Renal cortical epithelial cell (primary cell): ENCODE data around the gene CCDC30. TPM values are rescaled to one million over a fixed set of nuclear protein-coding genes. Genes with fewer than 3 reads are reported as not detected.

Experiments used
- DNase-seq: peaks from one replicate; pipeline ENCODE4 v3.0.0-alpha.2; 2011; ENCODE audit warnings: low read depth
- total RNA-seq: library from RNA; depleted of rRNA; stranded (reverse); fragments of >200 nt; gene quantifications from 2 replicates; pipeline ENCODE4 v1.2.3, GENCODE V29; 2014

Gene CCDC30
- total RNA-seq, result 0.52 and 5.7 TPM in 2 replicates

DNA sequence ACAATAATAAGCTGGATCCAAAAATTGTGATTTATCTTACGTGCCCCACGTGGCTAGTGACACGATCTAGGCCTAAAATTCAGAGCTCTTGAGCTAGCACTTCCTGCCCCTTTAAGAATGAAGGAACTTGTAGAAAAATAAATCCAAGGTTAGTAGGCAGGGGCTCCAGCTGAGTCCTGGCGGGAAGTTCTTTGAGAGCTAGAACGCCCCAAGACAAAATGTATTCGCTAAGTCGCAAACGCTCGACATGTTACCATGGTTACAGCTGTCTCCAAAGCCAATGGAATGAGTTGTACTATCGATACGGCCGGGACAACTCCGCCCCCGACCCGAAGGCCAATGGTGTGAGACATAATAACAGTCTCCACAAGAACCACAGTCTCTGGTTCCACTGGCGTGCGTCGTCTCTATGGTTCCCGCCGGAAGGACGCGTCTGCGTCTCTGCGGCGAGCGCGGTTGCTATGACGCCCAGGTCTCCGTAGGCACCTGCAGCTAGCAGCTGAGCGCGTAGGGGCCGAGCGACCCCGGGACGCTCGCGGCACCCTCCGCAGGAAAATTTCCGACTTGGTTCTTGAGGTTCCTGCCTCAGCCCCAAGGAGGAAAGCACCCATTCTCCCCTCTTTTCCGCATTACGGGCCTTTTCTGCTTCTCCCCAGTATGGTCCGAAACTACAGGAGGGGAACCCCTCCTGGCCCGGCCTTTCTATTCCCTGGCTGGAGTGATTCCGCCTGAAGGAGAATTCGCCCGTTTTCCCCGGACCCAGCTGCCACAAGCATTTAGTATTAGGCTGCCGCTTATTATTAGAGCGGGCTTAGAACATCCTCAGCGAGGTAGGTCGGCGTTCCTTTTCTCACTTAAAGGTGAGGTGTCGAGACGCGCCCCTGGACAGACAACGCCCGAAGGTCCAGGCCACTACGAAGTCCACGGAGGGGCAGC lies at the start of gene CCDC30:
CCDC30 (plus strand) TSS at position 459 of the 936 bp plus-strand sequence. CDS start 17,266 bp downstream, outside the sequence.
- DNase-seq, result peak; percentile 98

DNA sequence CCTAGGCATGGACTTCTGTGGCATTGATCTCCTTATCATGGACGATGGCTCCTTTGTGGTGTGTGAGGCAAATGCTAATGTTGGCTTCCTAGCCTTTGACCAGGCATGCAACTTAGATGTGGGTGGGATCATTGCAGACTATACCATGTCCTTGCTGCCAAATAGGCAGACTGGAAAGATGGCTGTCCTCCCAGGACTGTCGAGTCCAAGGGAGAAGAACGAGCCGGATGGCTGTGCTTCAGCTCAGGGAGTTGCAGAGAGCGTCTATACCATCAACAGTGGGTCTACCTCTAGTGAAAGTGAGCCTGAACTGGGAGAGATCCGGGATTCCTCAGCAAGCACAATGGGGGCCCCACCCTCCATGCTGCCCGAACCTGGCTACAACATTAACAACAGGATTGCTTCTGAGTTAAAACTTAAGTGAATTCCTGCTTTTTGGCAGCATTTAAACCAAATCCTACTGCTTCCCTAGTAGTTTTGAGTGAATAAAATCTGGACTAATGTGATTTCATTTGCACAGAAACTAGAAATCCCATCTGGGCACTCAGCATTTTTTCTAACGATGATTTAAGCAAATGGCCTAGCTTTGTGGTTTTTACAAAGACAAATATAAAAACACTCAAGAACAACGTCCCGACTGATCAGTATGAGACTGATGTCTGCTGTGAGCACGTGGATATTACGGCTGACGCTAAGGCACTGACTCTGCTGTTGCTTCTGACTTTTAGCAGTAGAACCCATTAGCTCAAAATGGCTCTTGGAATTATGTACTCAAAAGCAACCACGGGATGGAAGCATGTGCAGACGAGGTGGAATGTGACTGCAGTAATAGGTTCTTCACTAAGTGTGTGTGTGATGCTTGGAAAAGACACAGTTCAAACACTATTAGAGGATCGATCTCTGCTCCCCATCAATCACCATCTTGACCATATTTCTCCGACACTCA lies 48.3 kb upstream of the CCDC30 start:
- DNase-seq, result no peak

DNA sequence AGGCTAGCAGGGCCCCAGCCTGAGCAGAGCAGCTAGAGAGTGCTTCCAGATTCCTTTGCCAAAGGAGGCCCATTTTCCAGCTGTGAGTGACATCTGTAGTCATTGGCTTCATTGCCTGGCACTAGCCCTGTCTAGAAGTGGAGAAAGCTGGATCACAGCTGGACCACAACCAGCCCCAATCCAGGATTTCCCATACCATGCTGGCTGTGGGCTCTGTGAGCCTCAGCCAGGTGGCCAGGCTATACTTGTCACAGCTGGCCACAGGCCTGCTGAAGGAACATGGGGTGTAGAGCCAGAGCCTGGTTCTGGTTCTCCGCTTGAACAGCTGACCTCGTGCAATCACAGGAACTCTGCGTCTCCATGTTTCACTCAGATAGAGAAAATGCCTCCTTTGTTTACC lies 45.9 kb upstream of the CCDC30 start:
- DNase-seq, result no peak

DNA sequence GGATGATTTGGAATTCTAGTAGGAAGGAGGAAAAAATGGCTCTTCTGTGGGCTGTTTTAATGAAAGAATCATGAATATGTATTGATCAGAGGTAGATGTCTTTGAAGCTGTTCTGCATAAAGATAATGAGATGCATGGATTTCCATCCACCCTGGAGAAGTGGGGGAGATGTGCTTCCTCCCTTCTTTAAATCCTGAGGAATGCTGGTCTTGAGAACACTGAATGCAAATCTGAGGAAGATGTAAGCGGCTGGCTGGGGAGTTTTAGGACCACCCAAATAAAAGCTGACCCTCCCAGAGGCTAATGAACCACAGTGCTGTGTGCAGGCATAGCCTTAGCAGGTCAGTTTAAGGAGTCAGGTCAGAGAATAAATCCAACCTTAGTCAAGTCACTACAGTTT lies 44.6 kb upstream of the CCDC30 start:
- no peak for DNase-seq

DNA sequence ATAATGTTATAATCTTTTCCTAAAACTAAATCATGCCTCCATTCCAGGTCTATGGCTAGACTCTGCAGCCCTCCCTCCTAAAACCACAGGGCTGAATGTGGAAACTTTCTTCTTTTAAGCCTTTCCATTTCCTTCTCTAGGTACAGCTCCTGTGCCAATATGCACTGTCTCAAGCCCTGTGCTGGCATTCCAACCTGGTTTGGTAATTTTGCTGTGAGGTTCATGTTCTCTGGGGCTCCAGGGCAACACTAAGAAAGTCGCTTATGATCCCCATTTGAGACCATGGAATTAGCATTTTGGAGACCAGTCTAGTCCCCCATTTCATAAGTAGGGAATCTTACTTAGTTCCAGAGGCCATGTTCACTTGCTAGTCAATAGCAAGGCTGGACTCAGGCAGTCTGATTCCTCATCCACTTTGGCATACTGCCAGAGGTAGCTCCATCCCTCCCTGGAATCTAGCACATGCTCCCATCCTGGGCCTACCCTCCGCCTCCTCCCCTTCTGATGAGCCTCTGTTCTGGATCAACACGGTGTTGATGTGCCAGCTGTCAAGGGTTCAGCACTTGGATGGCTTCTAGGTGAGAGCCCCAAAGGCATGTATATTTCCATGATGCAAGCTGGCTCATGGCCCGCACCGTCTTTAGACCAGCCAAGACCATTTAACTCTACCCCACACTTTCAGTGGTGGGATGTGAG lies 43.8 kb upstream of the CCDC30 start:
- DNase-seq, result no peak

DNA sequence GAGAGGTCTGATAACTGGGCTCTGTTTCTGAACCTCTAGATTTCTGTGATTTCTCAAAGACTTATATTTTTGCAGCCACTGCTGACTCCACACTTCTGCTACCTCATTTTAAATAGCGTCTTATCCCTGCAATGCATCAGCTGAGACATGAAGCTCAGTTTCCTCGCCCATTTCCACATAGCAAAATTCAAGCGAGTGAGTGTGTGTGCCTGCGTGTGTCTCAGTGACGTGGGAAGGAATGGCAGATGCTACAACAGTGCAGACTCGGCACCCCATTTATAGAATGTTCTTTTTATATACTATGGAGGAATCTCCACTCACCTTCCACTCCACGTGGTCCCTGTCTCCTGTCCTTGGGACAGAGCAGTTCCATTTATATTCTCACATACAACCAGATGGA lies 43.0 kb upstream of the CCDC30 start:
- DNase-seq, result no peak

DNA sequence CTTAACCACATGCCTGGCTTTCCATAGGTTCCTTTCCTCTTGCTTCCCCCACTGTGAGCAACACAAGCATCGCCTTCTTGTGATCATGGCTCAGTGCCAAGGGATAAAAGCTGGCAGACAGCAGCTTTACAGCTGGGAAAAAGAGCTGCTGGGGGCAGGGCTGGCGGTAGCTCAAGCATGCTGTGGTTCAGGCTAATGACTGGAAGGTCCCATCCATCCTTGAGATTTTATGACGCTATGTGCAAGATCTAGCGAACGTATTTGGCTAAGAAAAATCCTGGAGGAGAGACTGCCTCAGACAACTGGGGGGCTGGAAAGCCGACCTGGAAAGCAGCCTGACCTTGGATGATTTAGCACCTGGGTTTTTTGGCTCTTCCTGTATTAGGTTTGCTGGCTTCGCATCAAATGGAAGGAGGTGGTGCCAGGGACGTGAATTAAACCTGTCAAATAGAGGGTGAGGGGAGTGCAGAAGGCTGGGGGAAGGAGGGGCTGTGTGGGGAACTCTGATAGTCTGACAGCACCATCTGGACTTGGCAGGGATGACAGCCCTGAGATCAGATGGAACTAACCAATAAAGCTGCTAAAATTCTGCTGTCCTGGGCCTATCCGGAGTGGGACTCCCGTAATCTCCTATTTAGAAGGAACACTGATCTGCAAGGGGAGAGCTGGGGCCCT lies 42.0 kb upstream of the CCDC30 start:
- peak; percentile 87 for DNase-seq

DNA sequence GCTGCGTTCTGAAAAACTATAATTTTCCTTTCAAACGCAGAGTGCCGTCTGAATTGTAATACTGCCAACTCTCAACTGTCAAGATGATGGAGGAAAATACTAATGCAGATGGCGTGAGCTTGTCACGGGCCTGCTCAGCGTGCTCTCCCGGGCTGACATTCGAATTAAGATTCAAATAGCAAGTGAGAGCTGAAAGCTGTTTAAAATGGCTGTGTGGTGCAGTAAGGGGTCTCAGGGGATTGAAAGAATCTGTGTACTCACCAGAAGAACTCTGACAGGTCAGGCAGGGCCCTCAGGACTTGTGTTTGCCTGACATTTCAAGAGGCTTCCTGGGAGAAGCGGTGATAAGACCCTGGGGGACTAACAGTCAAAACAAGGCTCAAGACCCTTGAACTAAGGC lies 40.3 kb upstream of the CCDC30 start:
- DNase-seq, result no peak

DNA sequence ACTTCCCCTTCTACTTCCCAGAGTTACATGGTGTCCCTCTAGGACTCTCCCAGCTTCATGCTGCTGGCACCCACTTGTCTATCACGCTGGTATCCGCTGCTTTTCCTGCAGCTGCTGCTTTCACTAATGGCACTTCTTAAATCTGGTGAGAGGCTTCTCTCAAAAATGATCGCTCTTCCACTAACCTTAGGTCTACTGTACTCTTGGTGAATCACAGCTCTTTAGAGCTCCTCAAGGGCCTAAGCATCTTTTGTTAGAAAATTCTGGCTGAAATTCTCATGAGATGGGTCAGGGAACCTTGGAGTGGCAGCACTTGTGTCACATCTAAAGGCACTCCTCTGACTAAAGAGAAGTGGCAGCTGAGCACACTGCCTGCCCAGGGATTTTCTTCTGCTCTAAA lies 39.4 kb upstream of the CCDC30 start:
- DNase-seq, result no peak

DNA sequence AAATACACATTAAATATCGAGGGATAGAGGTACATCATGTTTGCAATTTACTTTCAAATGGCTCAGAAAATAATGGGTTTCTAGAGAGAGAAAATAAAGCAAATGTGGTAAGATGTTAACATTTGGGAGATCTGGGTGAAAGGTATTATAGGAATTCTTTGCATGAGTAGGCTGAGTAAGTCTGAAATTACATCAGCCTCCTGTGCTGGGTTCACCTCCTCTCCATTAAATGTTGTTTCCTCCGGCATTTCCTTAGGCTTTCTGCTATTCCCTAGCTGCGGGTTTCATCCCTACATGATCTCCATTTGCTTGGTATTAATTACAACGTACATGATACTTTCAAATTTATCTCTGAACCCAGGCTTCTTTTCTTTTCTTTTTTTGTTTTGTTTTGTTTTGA lies 38.9 kb upstream of the CCDC30 start:
- peak; percentile 14 for DNase-seq

DNA sequence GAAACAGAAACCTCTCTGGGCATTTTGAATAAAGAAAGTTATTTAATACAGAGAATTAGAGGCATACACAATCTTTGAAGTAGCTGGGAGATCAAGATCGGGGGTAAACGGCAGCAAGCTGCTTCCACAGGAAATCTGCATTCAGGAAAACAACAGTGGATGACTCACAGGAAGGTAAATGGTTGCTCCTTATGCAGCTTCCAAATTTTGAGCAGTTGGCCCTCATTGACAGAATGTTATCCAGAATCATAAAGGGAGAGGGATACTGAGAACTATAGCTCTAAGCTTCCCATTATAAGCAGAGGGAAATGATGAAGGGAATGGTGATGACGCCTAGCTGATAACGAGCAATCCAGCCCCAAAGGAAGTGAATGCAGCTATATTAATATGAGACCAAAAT lies 35.8 kb upstream of the CCDC30 start:
- no peak for DNase-seq

DNA sequence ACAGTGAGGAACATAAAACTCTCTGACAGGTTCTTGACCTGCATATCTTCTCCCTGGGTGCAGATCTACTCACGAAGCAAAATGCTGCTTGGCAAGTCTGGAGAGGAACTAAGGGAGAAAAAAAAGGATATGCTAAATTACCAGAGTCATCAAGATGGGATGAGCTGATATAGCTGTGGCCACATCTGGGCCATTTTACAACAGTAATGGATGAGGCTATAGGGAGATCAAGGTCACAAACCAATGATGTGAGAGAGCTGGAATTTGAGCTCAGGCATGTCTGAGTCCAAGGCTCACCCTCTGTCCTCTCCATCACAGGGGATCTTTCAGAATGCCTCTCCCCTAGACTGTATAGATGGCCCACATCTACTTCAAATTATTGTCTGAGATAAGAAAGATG lies 33.5 kb upstream of the CCDC30 start:
- no peak for DNase-seq

DNA sequence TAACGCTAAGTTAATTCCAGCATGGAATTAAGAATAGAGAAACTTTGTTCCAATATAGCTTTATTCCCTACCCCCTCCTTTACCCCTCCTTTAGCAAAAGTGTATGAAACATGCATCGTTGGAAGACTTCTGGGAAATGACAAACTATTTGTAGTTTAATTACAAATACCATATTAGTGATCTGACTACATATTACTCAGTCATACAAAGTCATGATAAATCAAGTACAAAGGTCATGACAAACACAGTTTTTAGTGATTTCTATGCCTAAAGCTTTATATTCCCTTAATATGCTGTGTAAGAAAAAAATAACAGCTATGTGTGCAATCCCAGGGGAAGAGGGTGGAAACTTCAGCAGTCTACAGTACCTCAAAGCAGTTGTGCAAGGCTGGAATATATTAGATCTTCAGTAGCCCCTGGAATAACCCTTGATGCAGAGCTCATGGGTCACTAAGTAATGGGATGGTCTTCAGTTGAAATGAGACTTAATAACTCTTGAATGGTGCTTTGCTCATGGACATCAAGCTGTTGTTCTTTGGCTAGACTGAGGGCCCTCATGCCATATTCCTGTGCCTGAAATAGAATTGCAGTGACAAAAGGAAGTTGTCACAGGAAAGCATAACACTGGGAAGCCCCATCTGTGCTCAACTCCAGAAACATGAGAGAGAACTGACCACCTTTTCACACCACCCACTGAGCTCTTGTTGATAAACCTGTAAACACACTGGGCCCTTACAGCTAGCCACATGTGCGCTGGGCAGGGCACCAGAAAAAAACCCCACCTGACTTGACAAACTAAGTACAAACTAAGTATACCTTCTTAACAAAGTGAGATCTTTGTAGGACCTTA lies 32.6 kb upstream of the CCDC30 start:
- no peak for DNase-seq

DNA sequence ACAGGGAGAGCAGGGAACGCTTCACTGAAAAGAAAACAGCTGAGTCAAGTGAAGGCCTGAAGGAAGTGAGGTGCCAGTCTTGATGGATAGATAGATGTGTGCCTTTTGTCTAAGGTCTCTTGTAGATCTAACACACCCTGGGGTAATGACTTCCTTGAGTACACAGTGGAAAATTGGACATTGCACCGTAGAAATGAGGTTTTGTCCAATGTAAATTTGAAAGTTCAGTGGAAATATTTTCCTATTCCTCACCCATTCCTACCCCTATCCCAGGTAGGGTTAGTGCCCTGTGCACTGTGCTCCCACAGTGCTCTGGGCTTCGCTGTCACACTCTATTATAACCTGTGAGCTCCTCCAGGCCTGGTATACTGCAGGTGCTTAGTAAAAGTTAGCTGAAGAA lies 31.6 kb upstream of the CCDC30 start:
- no peak for DNase-seq

DNA sequence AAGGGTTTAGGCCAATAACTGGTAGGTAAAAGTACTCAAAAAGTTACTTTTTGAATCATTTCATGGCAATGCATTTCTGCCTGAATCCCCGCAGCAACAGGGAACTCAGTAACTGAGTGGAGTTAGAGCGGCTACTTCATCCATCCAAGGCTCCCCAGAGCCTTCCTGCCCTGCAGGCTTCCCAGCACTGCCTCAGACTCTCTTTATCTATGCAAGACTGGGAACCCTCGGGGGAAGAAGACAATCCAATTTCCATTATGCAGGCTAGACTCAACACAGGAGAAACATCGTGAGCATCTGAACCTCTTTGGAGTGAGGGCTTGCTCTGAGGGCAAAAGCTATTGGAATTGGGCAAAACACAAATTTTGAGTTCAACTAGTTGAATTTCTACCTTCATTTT lies 30.4 kb upstream of the CCDC30 start:
- no peak for DNase-seq

DNA sequence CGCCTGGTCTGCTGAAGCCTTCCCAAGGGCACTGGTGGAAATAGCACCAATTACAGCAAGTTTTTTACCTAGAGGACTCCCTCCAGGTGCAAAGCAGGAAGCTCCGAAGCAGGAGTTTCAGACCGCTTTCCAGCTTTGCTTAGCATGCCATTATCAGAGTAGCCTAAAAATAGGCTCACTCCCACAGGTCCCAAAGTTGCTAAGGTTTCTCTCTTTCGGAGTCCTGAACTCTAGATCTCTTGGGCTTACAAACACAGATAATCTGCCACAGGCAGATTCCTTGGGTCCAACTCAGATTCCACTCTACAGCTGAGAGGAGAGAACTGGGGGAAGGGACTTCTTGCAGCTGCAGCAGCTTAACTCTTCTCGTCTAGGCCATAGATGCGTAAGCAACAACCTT lies 29.7 kb upstream of the CCDC30 start:
- no peak for DNase-seq

DNA sequence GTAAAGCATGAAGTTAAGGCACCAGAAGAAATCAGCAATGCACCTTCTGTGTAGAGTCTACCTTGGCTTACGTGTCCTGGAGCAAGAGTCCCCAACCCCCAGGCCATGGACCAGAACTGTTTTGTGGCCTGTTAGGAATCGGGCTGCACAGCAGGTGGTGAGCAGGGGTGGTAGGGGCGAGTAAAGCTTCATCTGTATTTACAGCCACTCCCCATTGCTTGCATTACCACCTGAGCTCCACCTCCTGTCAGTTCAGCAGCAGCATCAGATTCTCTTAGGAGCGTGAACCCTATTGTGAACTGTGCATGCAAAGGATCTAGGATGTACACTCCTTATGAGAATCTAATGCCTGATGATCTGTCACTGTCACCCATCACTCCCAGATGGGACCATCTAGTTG lies 28.7 kb upstream of the CCDC30 start:
- DNase-seq, result no peak

DNA sequence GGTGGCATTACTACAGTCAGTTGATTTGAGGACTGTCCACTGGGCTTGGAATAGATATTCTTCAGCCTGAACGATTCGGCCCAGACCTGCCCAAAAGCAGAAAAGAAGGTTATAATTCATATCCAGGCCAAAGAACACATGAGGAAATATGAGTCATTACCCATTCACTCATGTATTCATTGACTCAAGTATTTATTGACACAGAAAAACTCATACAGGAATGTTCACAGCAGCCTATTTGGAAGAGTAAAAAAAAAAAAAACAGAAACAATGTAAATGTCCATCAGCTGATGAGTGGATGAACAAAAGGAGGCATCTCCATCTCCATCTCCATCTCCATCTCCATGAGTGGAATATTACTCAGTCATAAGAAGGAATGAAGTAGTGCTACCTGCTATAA lies 23.1 kb upstream of the CCDC30 start:
- peak; percentile 80 for DNase-seq

DNA sequence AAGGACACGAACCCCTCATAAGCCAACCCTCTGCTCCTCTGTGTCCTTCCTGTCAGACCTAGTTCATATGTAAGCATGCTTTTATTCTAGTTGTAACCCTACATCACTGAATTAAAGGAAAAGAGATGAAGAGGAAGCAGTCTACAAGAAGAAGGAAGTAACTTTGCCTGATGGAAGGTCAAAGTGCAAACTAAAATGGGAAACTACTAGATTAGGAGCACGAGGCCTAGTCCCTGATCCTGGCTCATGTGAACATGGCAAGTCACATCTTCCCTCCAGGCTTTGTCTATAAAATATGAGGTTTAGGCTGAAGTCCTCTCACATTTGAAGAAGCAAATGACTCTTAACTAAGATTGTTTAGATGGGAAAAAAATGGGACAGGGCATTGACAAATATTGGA lies 20.4 kb upstream of the CCDC30 start:
- DNase-seq, result no peak

DNA sequence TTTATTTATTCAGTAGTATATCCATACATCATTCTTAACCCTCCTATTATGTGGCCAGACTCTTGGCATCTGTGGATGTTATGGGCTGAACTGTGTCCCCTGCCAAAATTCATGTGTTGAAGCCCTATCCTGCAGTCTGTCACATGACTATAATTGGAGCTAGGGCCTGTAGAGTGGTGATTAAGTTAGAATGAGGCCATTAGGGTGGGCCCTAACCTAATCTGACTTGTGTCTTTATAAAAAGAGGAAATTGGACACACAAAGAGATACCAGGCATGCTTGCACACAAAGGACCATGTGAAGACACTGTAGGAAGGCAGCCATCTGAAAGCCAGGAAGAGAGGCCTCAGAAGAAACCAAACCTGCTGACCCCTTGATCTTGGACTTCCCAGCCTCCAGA lies 13.8 kb upstream of the CCDC30 start:
- no peak for DNase-seq

DNA sequence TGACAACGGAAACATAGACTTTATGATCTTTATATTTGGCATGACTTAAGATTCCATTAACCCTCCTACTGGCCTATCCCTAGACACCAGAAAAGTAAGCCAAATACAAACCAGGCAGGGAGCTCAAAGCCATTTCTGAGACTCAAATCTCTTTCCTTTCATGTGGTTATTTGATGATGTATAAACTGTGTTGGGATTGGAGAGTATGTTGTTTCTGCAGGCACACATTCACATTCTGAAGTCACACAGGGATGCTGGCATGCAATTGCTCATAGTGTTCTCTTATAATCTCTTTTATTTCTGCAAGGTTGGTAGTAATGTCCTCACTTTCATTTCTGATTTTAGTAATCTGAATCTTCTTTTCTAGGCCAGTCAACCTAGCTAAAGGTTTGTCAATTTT lies 13.0 kb upstream of the CCDC30 start:
- no peak for DNase-seq
